ENCODE results near the gene ADGRG6. TPM values are rescaled to one million over a fixed set of nuclear protein-coding genes. Genes with fewer than 3 reads are reported as not detected.

ADGRG6 gene
- total and polyA plus RNA-seq, 9 of the 15 experiments (the other 6 are each of a cell fraction or from before 2014, with no cell fraction given), result under 0.01 to 0.11 (median 0.05) TPM; not detected in 5

GRCh38 chr6:142355520-142356174 lies 53.8 kb downstream of the ADGRG6 start:
- intact Hi-C loops (cut with micrococcal nuclease) (no loop called here), in situ Hi-C loops (cut with MboI) (no loop called here)
- Histone ChIP-seq H3K27ac (ENCODE audit: extremely low read depth, low read depth, low read length) (no peak overlapping the region), H3K4me2 (ENCODE audit: insufficient read depth, low read length) (no peak overlapping the region), H2AFZ (ENCODE audit: low read depth, low read length) (no peak overlapping the region), H3K9me1 (ENCODE audit: control insufficient read depth, insufficient read depth, low read length) (no peaks in the 10 kb centered on the region), H3K4me3 (no peak overlapping the region), H3K4me1 (replicated peaks in 1 of 2; ENCODE audit: control insufficient read depth in 2 of 2, insufficient read depth in 2 of 2, low read length in 2 of 2) (no peaks in the 10 kb centered on the region), H4K20me1 (replicated peaks; ENCODE audit: control insufficient read depth, insufficient read depth, low read length) (no peaks in the 10 kb centered on the region), H3K9me3 (replicated peaks; ENCODE audit: control insufficient read depth, insufficient read depth, low read depth, low read length) (no peaks in the 10 kb centered on the region), H3K27me3 (ENCODE audit: control insufficient read depth in 2 of 2, insufficient read depth in 2 of 2, low read length in 2 of 2) (no peaks in the 10 kb centered on the region), H3K9ac (ENCODE audit: insufficient read depth in 1 of 2, low read depth in 2 of 2, low read length in 2 of 2) (no peak overlapping the region), H3K36me3 (ENCODE audit: control insufficient read depth, insufficient read depth, low read length) (no peaks in the 10 kb centered on the region), H3K79me2 (ENCODE audit: control insufficient read depth, insufficient read depth, low read length) (no peaks in the 10 kb centered on the region)
- FAIRE-seq (no peak), DNase-seq (ENCODE audit: extremely low read depth in 1 of 4, low spot score in 3 of 4) (no peak), ATAC-seq (no peak)
- ChIA-PET CTCF (ENCODE audit: low intra/inter-chr PET ratio) (no interaction called here), POLR2A (no interaction called here)
- 2% methylated on average over 7 of the region's 7 CpGs for WGBS (ENCODE audit: insufficient coverage, low coverage, missing lambda C conversion rate)
- no peak for TF ChIP-seq NR4A1 (CRISPR knock-in tag; IDR thresholded peaks at IDR 0.05)
- no peak for TF ChIP-seq NR4A1 (tag; IDR thresholded peaks at IDR 0.05)
- no peak for TF ChIP-seq STAT5B (CRISPR knock-in tag; IDR thresholded peaks at IDR 0.05)
- TF ChIP-seq NUFIP1 (IDR thresholded peaks at IDR 0.05; ENCODE audit: partially characterized antibody), result no peak
- no TSS peak for BruUV-seq (replicated peaks)

DNA sequence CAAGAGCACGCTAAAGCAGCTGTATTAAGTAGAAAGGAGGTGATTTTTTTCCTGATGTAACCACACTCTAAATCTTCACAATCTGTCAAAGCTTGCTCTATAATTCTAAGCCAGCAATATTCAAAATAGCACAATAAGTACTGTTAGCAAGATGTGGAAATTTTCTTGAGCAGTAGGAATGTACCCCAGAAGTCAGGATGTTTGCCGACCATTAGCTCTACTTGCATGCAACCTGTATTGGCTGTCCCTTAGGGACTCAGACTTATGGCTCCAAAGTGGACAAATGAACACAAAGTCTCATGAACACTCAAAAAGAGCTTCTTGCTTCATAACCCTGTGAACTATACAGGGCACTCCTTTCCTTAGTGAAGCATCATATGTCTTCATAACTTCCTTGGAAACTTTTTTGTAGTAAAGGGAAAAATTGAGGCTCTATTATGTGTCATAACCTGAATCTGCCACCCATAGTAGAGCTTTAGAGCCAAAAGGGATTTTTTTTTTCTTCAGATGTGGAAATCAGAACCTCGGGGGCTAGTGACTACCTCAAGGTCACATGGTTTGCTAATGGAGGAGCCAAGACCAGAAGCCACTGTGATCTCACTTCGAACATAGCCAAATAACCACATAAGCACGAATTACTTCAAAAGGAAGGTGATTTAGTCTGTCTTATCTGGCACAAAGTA lies 54.5 kb downstream of the ADGRG6 start:
- H2AFZ ChIP-seq (ENCODE audit: low read depth, low read length), result no peak overlapping the region
- no peaks in the 10 kb centered on the region for H3K4me1 ChIP-seq (replicated peaks in 1 of 2; ENCODE audit: control insufficient read depth in 2 of 2, insufficient read depth in 2 of 2, low read length in 2 of 2)
- CTCF ChIA-PET (ENCODE audit: low intra/inter-chr PET ratio), result no interaction called here
- no peak overlapping the region for H3K9ac ChIP-seq (ENCODE audit: insufficient read depth in 1 of 2, low read depth in 2 of 2, low read length in 2 of 2)
- intact Hi-C loops (cut with micrococcal nuclease) (no loop called here), in situ Hi-C loops (cut with MboI) (no loop called here)
- H3K27me3 ChIP-seq (ENCODE audit: control insufficient read depth in 2 of 2, insufficient read depth in 2 of 2, low read length in 2 of 2), result no peaks in the 10 kb centered on the region
- no peaks in the 10 kb centered on the region for H4K20me1 ChIP-seq (replicated peaks; ENCODE audit: control insufficient read depth, insufficient read depth, low read length)
- no peak overlapping the region for H3K4me2 ChIP-seq (ENCODE audit: insufficient read depth, low read length)
- H3K79me2 ChIP-seq (ENCODE audit: control insufficient read depth, insufficient read depth, low read length), result no peaks in the 10 kb centered on the region
- no peak for DNase-seq (ENCODE audit: extremely low read depth in 1 of 4, low spot score in 3 of 4)
- no peak for ATAC-seq
- no peak for FAIRE-seq
- POLR2A ChIA-PET, result no interaction called here
- no peak overlapping the region for H3K27ac ChIP-seq (ENCODE audit: extremely low read depth, low read depth, low read length)
- H3K36me3 ChIP-seq (ENCODE audit: control insufficient read depth, insufficient read depth, low read length), result no peaks in the 10 kb centered on the region
- H3K9me3 ChIP-seq (replicated peaks; ENCODE audit: control insufficient read depth, insufficient read depth, low read depth, low read length), result no peaks in the 10 kb centered on the region
- no peaks in the 10 kb centered on the region for H3K9me1 ChIP-seq (ENCODE audit: control insufficient read depth, insufficient read depth, low read length)
- no peak overlapping the region for H3K4me3 ChIP-seq
- WGBS (ENCODE audit: insufficient coverage, low coverage, missing lambda C conversion rate), result 2% methylated on average over 5 of the region's 5 CpGs
- BruUV-seq (replicated peaks), result no TSS peak
- TF ChIP-seq ZBTB40 (IDR thresholded peaks at IDR 0.05) (no peak), ZBTB40 (CRISPR knock-in tag; IDR thresholded peaks at IDR 0.05) (no peak), PHF21A (IDR thresholded peaks at IDR 0.05; ENCODE audit: borderline replicate concordance, low read depth) (no peak)
